SK-N-SH (cell line): ENCODE results near the gene NFKB2. TPM values are rescaled to one million over a fixed set of nuclear protein-coding genes. Genes with fewer than 3 reads are reported as not detected.
A peak's percentile ranks its signal among the peaks of the same experiment; 100 is the strongest.

Source experiments
- CTCF ChIA-PET: fragments of 300-600, 350-600 bp; formaldehyde crosslinking; extraction: SDS; loops from one replicate; lab custom pipeline; 2021; lab: Yijun Ruan, JAX
- POLR2A ChIA-PET: fragments of 350-600 bp; sonication (Branson Sonifier 250); formaldehyde crosslinking; extraction: SDS; loops from one replicate; lab custom pipeline; 2020; ENCODE audit warnings: antibody characterized with exemption, inconsistent platforms; lab: Yijun Ruan, JAX
- DNase-seq: peaks from one replicate; pipeline ENCODE4 v3.0.0; 2012
- H2AFZ ChIP-seq: fragments of 200-600 bp; sonication (generic); 2 replicates; pipeline ENCODE4 v1.8.1; 2016; ENCODE audit warnings: antibody characterized with exemption, mild to moderate bottlenecking, low read depth
- H3F3A ChIP-seq: fragments of 200-600 bp; sonication (generic); replicated peaks from 2 replicates; pipeline ENCODE3; 2016; ENCODE audit warnings: antibody characterized with exemption, mild to moderate bottlenecking; ENCODE audit not compliant: insufficient read depth
- H3K27ac ChIP-seq, 2 experiments: fragments of 200-500 bp in 1 of 2; fragments of 200-600 bp in 1 of 2; sonication (Bioruptor generic) in 1 of 2; sonication (generic), shearing (Covaris generic) in 1 of 2; 2 replicates each; pipeline versions ENCODE4 v1.5.1 to v1.6.1; 2014 to 2016; ENCODE audit warnings: low read depth in 2 of 2, inconsistent platforms in 1 of 2, low read length in 1 of 2, mild to moderate bottlenecking in 1 of 2, mixed read lengths in 1 of 2
- H3K27me3 ChIP-seq: fragments of 200-600 bp; sonication (generic), shearing (Covaris generic); 2 replicates; pipeline ENCODE4 v1.6.1; 2016; ENCODE audit warnings: mixed run types; ENCODE audit not compliant: insufficient read depth
- H3K36me3 ChIP-seq, 2 experiments: fragments of 200-500 bp in 1 of 2; fragments of 200-600 bp in 1 of 2; sonication (Bioruptor generic) in 1 of 2; sonication (generic) in 1 of 2; replicated peaks in 1 of 2; 2 replicates each; pipeline versions ENCODE3 to v1.5.1; 2014 to 2016; ENCODE audit warnings: low read length in 1 of 2, mild to moderate bottlenecking in 1 of 2; ENCODE audit not compliant: insufficient read depth in 2 of 2, control insufficient read depth in 1 of 2
- H3K4me1 ChIP-seq, 2 experiments: fragments of 200-500 bp in 1 of 2; fragments of 200-600 bp in 1 of 2; sonication (Bioruptor generic) in 1 of 2; sonication (generic), shearing (Covaris generic) in 1 of 2; 2 replicates each; pipeline versions ENCODE4 v1.5.1 to v1.6.1; 2014 to 2016; ENCODE audit warnings: low read depth in 1 of 2, low read length in 1 of 2, mixed run types in 1 of 2; ENCODE audit not compliant: insufficient read depth in 2 of 2, control insufficient read depth in 1 of 2
- H3K4me2 ChIP-seq: fragments of 200-600 bp; sonication (generic), shearing (Covaris generic); 2 replicates; pipeline ENCODE4 v1.6.1; 2017; ENCODE audit warnings: mixed run types
- H3K4me3 ChIP-seq, 2 experiments: fragments of 200-500 bp in 1 of 2; fragments of 200-600 bp in 1 of 2; sonication (Bioruptor generic) in 1 of 2; sonication (generic), shearing (Covaris generic) in 1 of 2; 2 replicates each; pipeline versions ENCODE4 v1.5.1 to v1.8.1; 2014 to 2016; ENCODE audit warnings: low read depth in 2 of 2, inconsistent platforms in 1 of 2, low read length in 1 of 2, mild to moderate bottlenecking in 1 of 2, mixed read lengths in 1 of 2, moderate library complexity in 1 of 2
- H3K79me2 ChIP-seq: fragments of 200-600 bp; sonication (generic); 2 replicates; pipeline ENCODE4 v1.8.1; 2017; ENCODE audit warnings: mild to moderate bottlenecking; ENCODE audit not compliant: insufficient read depth
- H3K9ac ChIP-seq: fragments of 200-600 bp; sonication (generic); 2 replicates; pipeline ENCODE4 v1.6.1; 2017; ENCODE audit warnings: mixed run types
- H3K9me2 ChIP-seq: fragments of 200-600 bp; sonication (generic); 2 replicates; pipeline ENCODE4 v1.6.1; 2017; ENCODE audit warnings: mixed run types
- H3K9me3 ChIP-seq: fragments of 200-600 bp; sonication (generic); 2 replicates; pipeline ENCODE4 v1.6.1; 2017; ENCODE audit warnings: mixed run types, mild to moderate bottlenecking, moderate library complexity
- H4K20me1 ChIP-seq: fragments of 200-600 bp; sonication (generic); 2 replicates; pipeline ENCODE4 v1.6.1; 2017; ENCODE audit warnings: mild to moderate bottlenecking, mixed run types; ENCODE audit not compliant: insufficient read depth
- CHD2 ChIP-seq: fragments of 150-350 bp; IDR thresholded peaks from 2 replicates; pipeline ENCODE4 v1.6.1; 2018; ENCODE audit warnings: low read length; ENCODE audit not compliant: partially characterized antibody
- CTCF ChIP-seq: fragments of 200-600 bp; sonication (generic); IDR thresholded peaks from 2 replicates; pipeline ENCODE4 v1.6.1; 2017; ENCODE audit warnings: antibody characterized with exemption, mild to moderate bottlenecking, moderate library complexity
- ELF1 ChIP-seq: IDR thresholded peaks from 2 replicates; pipeline ENCODE4 v1.4.0; 2012
- EP300 ChIP-seq, 2 experiments: IDR thresholded peaks; 2 replicates each; pipeline versions ENCODE4 v1.4.0 to v1.6.1; 2012; ENCODE audit warnings: borderline replicate concordance in 1 of 2, low read depth in 1 of 2, low read length in 1 of 2
- FOXM1 ChIP-seq: IDR thresholded peaks from 2 replicates; pipeline ENCODE4 v1.4.0; 2012; ENCODE audit warnings: low read depth, mild to moderate bottlenecking
- GABPA ChIP-seq: IDR thresholded peaks from 2 replicates; pipeline ENCODE4 v1.4.0; 2012; ENCODE audit warnings: low read depth, mild to moderate bottlenecking
- GATA2 ChIP-seq: sonication (generic); formaldehyde crosslinking; IDR thresholded peaks from 2 replicates; pipeline ENCODE4 v1.5.0; 2020; ENCODE audit warnings: mild to moderate bottlenecking, missing genetic modification reagents
- IRF3 ChIP-seq: fragments of 150-350 bp; IDR thresholded peaks from 2 replicates; pipeline ENCODE4 v1.6.1; 2016; ENCODE audit warnings: mild to moderate bottlenecking, low read depth, low read length
- MXI1 ChIP-seq: IDR thresholded peaks from 2 replicates; pipeline ENCODE4 v1.6.1; 2012; ENCODE audit warnings: mild to moderate bottlenecking, low read depth, low read length, improper control_type of control experiment
- RAD21 ChIP-seq: IDR thresholded peaks from 2 replicates; pipeline ENCODE4 v1.6.1; 2012; ENCODE audit warnings: mild to moderate bottlenecking, low read length
- RCOR1 ChIP-seq: fragments of 150-350 bp; IDR thresholded peaks from 2 replicates; pipeline ENCODE4 v1.6.1; 2017; ENCODE audit warnings: antibody characterized with exemption, low read length
- RFX5 ChIP-seq: IDR thresholded peaks from 2 replicates; pipeline ENCODE4 v1.6.1; 2012; ENCODE audit warnings: mild to moderate bottlenecking, improper control_type of control experiment, low read length
- USF2 ChIP-seq: fragments of 150-350 bp; IDR thresholded peaks from 2 replicates; pipeline ENCODE4 v1.6.1; 2017; ENCODE audit warnings: antibody characterized with exemption, low read length, low read depth, borderline replicate concordance
- WGBS: methylation state at CpG from one replicate; pipeline ENCODE4 v1.1.6; 2017; ENCODE audit warnings: low lambda C conversion rate; 5-methylcytosine and 5-hydroxymethylcytosine counted together
- polyA plus RNA-seq, 3 experiments: library from polyadenylated mRNA; depleted of rRNA; stranded (reverse); fragments of >200 nt; gene quantifications; 2 replicates each; pipeline ENCODE4 v1.2.3, GENCODE V29; 2012
- TF ChIP-seq, protein P1 (sequence below): IDR thresholded peaks from 2 replicates; pipeline ENCODE4 v1.4.0; 2012; ENCODE audit warnings: low read depth, borderline replicate concordance
- TF ChIP-seq, protein P2 (sequence below): IDR thresholded peaks from 2 replicates; pipeline ENCODE4; 2012

Gene NFKB2
- polyA plus RNA-seq (2012; rRNA removed): 20.6 and 26.6 TPM in 2 replicates
- polyA plus RNA-seq (2012; cell fraction: cytosol; rRNA removed): 9.9 and 14.1 TPM in 2 replicates
- polyA plus RNA-seq (2012; cell fraction: nucleus; rRNA removed): 66.4 and 78.0 TPM in 2 replicates

GRCh38 chr10:102395400-102396316, at the start of gene NFKB2:
Gene NFKB2 (plus strand): TSS chr10:102395705. CDS start chr10:102395960, 255 bp downstream.
- peaks cover 5% of the 10 kb centered on the region; the same call in 1 of the 2 replicates for H3K79me2 ChIP-seq
- H3K4me2 ChIP-seq: peak within 1 kb of the TSS; percentile 90
- TF ChIP-seq RCOR1 (no peak), GATA2 (CRISPR knock-in tag) (no peak), CTCF (no peak), RFX5 (no peak), FOXM1 (no peak), EP300 (IDR thresholded peaks at IDR 0.05; ENCODE audit: borderline replicate concordance in 1 of 2, low read depth in 1 of 2, low read length in 1 of 2) (no peak), MXI1 (peak; percentile 29; the same call in 1 of the 2 replicates), USF2 (no peak), RAD21 (no peak), IRF3 (no peak), ELF1 (no peak), GABPA (peak; percentile 49; the same call in 1 of the 2 replicates), CHD2 (no peak)
- TF ChIP-seq, protein P1, sequence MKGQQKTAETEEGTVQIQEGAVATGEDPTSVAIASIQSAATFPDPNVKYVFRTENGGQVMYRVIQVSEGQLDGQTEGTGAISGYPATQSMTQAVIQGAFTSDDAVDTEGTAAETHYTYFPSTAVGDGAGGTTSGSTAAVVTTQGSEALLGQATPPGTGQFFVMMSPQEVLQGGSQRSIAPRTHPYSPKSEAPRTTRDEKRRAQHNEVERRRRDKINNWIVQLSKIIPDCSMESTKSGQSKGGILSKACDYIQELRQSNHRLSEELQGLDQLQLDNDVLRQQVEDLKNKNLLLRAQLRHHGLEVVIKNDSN: no peak
- TF ChIP-seq, protein P2, sequence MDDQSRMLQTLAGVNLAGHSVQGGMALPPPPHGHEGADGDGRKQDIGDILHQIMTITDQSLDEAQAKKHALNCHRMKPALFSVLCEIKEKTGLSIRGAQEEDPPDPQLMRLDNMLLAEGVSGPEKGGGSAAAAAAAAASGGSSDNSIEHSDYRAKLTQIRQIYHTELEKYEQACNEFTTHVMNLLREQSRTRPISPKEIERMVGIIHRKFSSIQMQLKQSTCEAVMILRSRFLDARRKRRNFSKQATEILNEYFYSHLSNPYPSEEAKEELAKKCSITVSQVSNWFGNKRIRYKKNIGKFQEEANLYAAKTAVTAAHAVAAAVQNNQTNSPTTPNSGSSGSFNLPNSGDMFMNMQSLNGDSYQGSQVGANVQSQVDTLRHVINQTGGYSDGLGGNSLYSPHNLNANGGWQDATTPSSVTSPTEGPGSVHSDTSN: no peak
- peak within 1 kb of the TSS; percentile 68 for H3K9ac ChIP-seq
- 1% methylated on average over 24 of the region's 42 CpGs for WGBS
- peaks cover 0 to 23% of the 10 kb centered on the region in 2 experiments; a peak in 1 of 4 replicates for H3K4me1 ChIP-seq
- H3K36me3 ChIP-seq: no peaks in the 10 kb centered on the region
- peak; percentile 93 for DNase-seq
- ChIA-PET CTCF (interaction anchor here (0.9 to 16.5 kb wide), 13 partner anchors 10 to 227 kb away, joined by 3 to 359 read pairs (median 18); partner anchors contain the start of genes ELOVL3, FBXL15, PITX3 and PSD), POLR2A (interaction anchor here (1.5 to 2.8 kb wide), 2 partner anchors 27 to 37 kb away, joined by 4 to 11 read pairs; partner anchors contain the start of gene CUEDC2)
- H2AFZ ChIP-seq: peak within 1 kb of the TSS; percentile 76
- peaks cover 3% of the 10 kb centered on the region for H3F3A ChIP-seq
- H3K4me3 ChIP-seq: peak within 1 kb of the TSS; percentile 65 to 77
- H3K27ac ChIP-seq: peak within 1 kb of the TSS; percentile 47 to 81
- H3K9me2 ChIP-seq: no peaks in the 10 kb centered on the region
- H3K9me3 ChIP-seq: no peaks in the 10 kb centered on the region
- H3K27me3 ChIP-seq: no peaks in the 10 kb centered on the region
- no peaks in the 10 kb centered on the region for H4K20me1 ChIP-seq
